Calu3 (cell line): ENCODE data around the gene HMGCLL1. TPM values are rescaled to one million over a fixed set of nuclear protein-coding genes. Genes with fewer than 3 reads are reported as not detected.

Experiments used
- BruUV-seq: library from RNA; stranded (reverse); fragments of 400-500 nt; replicated peaks from 2 replicates; lab custom pipeline; 2021; lab: Mats Ljungman, UMichigan
- CTCF ChIA-PET: fragments of 300-600 bp; sonication (Branson Sonifier 250); formaldehyde crosslinking; loops from one replicate; lab custom pipeline; 2022; ENCODE audit warnings: antibody characterized with exemption; lab: Charles Lee
- DNase-seq: peaks from one replicate; pipeline ENCODE4 v3.0.0; 2022
- H3K27ac Mint-ChIP-seq: one replicate; pipeline ENCODE4 v1.8.0; 2022; ENCODE audit warnings: mixed read lengths; ENCODE audit not compliant: unreplicated experiment
- H3K27me3 Mint-ChIP-seq: one replicate; pipeline ENCODE4 v1.8.0; 2022; ENCODE audit warnings: mixed read lengths; ENCODE audit not compliant: unreplicated experiment
- H3K36me3 Mint-ChIP-seq: one replicate; pipeline ENCODE4 v1.8.0; 2022; ENCODE audit warnings: mild to moderate bottlenecking, moderate library complexity, mixed read lengths; ENCODE audit not compliant: insufficient read depth, unreplicated experiment
- H3K4me1 Mint-ChIP-seq: one replicate; pipeline ENCODE4 v1.8.0; 2022; ENCODE audit warnings: mild to moderate bottlenecking, low read depth, mixed read lengths; ENCODE audit not compliant: unreplicated experiment
- H3K4me3 Mint-ChIP-seq: one replicate; pipeline ENCODE4 v1.8.0; 2022; ENCODE audit warnings: mild to moderate bottlenecking, low read depth, moderate library complexity, mixed read lengths; ENCODE audit not compliant: unreplicated experiment
- H3K9me3 Mint-ChIP-seq: one replicate; pipeline ENCODE4 v1.8.0; 2022; ENCODE audit warnings: low read depth, mixed read lengths; ENCODE audit not compliant: unreplicated experiment
- CTCF ChIP-seq: fragments of 200-600 bp; IDR thresholded peaks from one replicate; pipeline ENCODE4 v1.8.0; 2022; ENCODE audit warnings: antibody characterized with exemption; ENCODE audit not compliant: unreplicated experiment
- intact Hi-C: fragments of 100-400 bp; cut with micrococcal nuclease; formaldehyde crosslinking; loops from one replicate; pipeline ENCODE4 v1.10.0; 2022; ENCODE audit not compliant: unreplicated experiment
- total RNA-seq: library from RNA; stranded (reverse); gene quantifications from 2 replicates; pipeline ENCODE4 v1.2.3, GENCODE V29; 2022

Gene HMGCLL1
- total RNA-seq, 1 experiment from 2014 or later: not detected

GRCh38 chr6:55397986-55398385 lies 181.0 kb downstream of the HMGCLL1 start:
- Mint-ChIP-seq H3K9me3 (no peaks in the 10 kb centered on the region), H3K27me3 (no peaks in the 10 kb centered on the region), H3K27ac (no peak overlapping the region), H3K36me3 (no peaks in the 10 kb centered on the region), H3K4me3 (no peak overlapping the region), H3K4me1 (no peaks in the 10 kb centered on the region)
- BruUV-seq: no TSS peak
- CTCF ChIA-PET: no interaction called here
- no peak for DNase-seq
- no peak for TF ChIP-seq CTCF
- intact Hi-C loops: no loop called here

GRCh38 chr6:55395871-55396270 lies 183.1 kb downstream of the HMGCLL1 start:
- Mint-ChIP-seq H3K36me3 (no peaks in the 10 kb centered on the region), H3K27ac (no peak overlapping the region), H3K27me3 (no peaks in the 10 kb centered on the region), H3K9me3 (no peaks in the 10 kb centered on the region), H3K4me3 (no peak overlapping the region), H3K4me1 (no peaks in the 10 kb centered on the region)
- TF ChIP-seq CTCF: no peak
- no TSS peak for BruUV-seq
- CTCF ChIA-PET: no interaction called here
- DNase-seq: no peak
- intact Hi-C loops: no loop called here

GRCh38 chr6:55388211-55388610 lies 190.8 kb downstream of the HMGCLL1 start:
- intact Hi-C loops: no loop called here
- TF ChIP-seq CTCF: no peak
- Mint-ChIP-seq H3K9me3 (no peaks in the 10 kb centered on the region), H3K4me1 (no peaks in the 10 kb centered on the region), H3K4me3 (no peak overlapping the region), H3K27ac (no peak overlapping the region), H3K36me3 (no peaks in the 10 kb centered on the region), H3K27me3 (peaks cover 12% of the 10 kb centered on the region)
- CTCF ChIA-PET: interaction anchor here (0.7 kb wide), 1 partner anchor 26 kb away, joined by 3 read pairs; no protein-coding TSS in a partner anchor
- BruUV-seq: no TSS peak
- no peak for DNase-seq
